ENCODE data around the gene PTPRN2. TPM values are rescaled to one million over a fixed set of nuclear protein-coding genes. Genes with fewer than 3 reads are reported as not detected.

The PTPRN2 gene
- polyA plus RNA-seq, 1 of the 3 experiments (the other 2 are of a cell fraction), result 4.0 TPM

DNA sequence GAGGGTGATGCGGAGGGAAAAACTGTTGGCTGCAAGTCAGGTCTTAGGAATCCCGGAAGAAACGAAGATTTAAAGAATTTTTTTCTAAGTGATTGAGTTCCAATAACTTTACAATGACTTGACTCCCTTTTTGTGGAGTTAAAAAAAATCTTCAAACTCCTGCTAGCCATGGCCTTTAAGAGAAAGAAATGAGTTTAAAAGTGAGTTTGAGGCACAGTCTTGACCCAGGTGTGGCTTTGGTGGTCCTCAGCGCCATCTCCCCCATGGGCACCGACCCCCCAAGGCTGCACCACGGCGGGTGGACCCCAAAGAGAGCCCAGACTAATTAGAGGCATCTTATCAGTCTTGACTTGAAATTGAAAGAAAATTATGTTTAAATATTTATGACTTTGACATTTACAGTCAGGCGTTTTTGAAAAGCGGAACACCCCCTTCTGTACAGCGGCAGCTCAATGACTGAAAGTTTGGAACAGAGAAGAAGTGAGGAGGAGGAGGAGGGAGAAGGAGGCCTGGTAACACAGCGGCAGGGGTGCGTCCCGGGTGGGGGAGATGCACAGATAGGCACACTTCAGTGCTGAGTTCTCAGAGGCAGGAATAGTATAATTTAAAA lies 901.2 kb downstream of the PTPRN2 start:
- Histone ChIP-seq H3F3A (replicated peaks; ENCODE audit: insufficient read depth) (peaks cover 8% of the 10 kb centered on the region), H3K9me3 (no peaks in the 10 kb centered on the region), H3K79me2 (ENCODE audit: insufficient read depth) (peaks cover 5% of the 10 kb centered on the region; the same call in 1 of the 2 replicates), H3K9me2 (no peaks in the 10 kb centered on the region), H3K27ac (ENCODE audit: low read depth in 2 of 2, low read length in 1 of 2) (no peak overlapping the region), H3K27me3 (ENCODE audit: insufficient read depth) (no peaks in the 10 kb centered on the region), H4K20me1 (ENCODE audit: insufficient read depth) (no peaks in the 10 kb centered on the region), H3K9ac (no peak overlapping the region), H2AFZ (ENCODE audit: low read depth) (no peak overlapping the region), H3K36me3 (replicated peaks in 1 of 2; ENCODE audit: control insufficient read depth in 1 of 2, insufficient read depth in 2 of 2, low read length in 1 of 2) (peaks cover 0 to 18% of the 10 kb centered on the region in 2 experiments), H3K4me3 (ENCODE audit: low read depth in 2 of 2, low read length in 1 of 2) (no peak overlapping the region), H3K4me1 (ENCODE audit: control insufficient read depth in 1 of 2, insufficient read depth in 2 of 2, low read depth in 1 of 2, low read length in 1 of 2) (peaks cover 0 to 17% of the 10 kb centered on the region in 2 experiments; a peak in 1 of 4 replicates), H3K4me2 (no peak overlapping the region)
- POLR2A ChIA-PET, result no interaction called here
- no peak for TF ChIP-seq EZH2phosphoT487 (IDR thresholded peaks at IDR 0.05; ENCODE audit: borderline replicate concordance, low read depth)
- TF ChIP-seq CTCF (IDR thresholded peaks at IDR 0.05), result no peak
- no peak for TF ChIP-seq USF1 (IDR thresholded peaks at IDR 0.05; ENCODE audit: borderline replicate concordance, low read depth)
- no peak for TF ChIP-seq NFIC (IDR thresholded peaks at IDR 0.05; ENCODE audit: borderline replicate concordance)
- no peak for TF ChIP-seq MXI1 (IDR thresholded peaks at IDR 0.05; ENCODE audit: low read depth, low read length)
- no peak for TF ChIP-seq JUND (IDR thresholded peaks at IDR 0.05)
- TF ChIP-seq NRF1 (IDR thresholded peaks at IDR 0.05; ENCODE audit: low read depth, low read length), result no peak
- TF ChIP-seq ZBTB33 (IDR thresholded peaks at IDR 0.05; ENCODE audit: borderline replicate concordance, low read depth), result no peak
- TF ChIP-seq, protein P1, sequence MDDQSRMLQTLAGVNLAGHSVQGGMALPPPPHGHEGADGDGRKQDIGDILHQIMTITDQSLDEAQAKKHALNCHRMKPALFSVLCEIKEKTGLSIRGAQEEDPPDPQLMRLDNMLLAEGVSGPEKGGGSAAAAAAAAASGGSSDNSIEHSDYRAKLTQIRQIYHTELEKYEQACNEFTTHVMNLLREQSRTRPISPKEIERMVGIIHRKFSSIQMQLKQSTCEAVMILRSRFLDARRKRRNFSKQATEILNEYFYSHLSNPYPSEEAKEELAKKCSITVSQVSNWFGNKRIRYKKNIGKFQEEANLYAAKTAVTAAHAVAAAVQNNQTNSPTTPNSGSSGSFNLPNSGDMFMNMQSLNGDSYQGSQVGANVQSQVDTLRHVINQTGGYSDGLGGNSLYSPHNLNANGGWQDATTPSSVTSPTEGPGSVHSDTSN (IDR thresholded peaks at IDR 0.05), result no peak
- no peak for TF ChIP-seq RXRA (IDR thresholded peaks at IDR 0.05; ENCODE audit: borderline replicate concordance, low read depth)
- TF ChIP-seq, protein P2, sequence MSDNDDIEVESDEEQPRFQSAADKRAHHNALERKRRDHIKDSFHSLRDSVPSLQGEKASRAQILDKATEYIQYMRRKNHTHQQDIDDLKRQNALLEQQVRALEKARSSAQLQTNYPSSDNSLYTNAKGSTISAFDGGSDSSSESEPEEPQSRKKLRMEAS (IDR thresholded peaks at IDR 0.05; ENCODE audit: low read depth), result no peak
- TF ChIP-seq FOXM1 (IDR thresholded peaks at IDR 0.05; ENCODE audit: low read depth), result no peak
- TF ChIP-seq ELF1 (IDR thresholded peaks at IDR 0.05), result no peak
- no peak for TF ChIP-seq GATA2 (CRISPR knock-in tag; IDR thresholded peaks at IDR 0.05)
- TF ChIP-seq FOSL2 (IDR thresholded peaks at IDR 0.05; ENCODE audit: borderline replicate concordance, low read depth), result no peak
- TF ChIP-seq MEF2A (IDR thresholded peaks at IDR 0.05; ENCODE audit: borderline replicate concordance, low read depth), result no peak
- no peak for TF ChIP-seq RFX5 (IDR thresholded peaks at IDR 0.05; ENCODE audit: low read length)
- TF ChIP-seq TCF12 (IDR thresholded peaks at IDR 0.05), result no peak
- WGBS (ENCODE audit: low lambda C conversion rate), result 75% methylated on average over 13 of the region's 13 CpGs
- DNase-seq, result no peak
- CTCF ChIA-PET, result no interaction called here
